ENCODE data around the gene PLXNA4. TPM values are rescaled to one million over a fixed set of nuclear protein-coding genes. Genes with fewer than 3 reads are reported as not detected.

The PLXNA4 gene
- total RNA-seq, 2 experiments from 2014 or later: 0.12 to 0.29 TPM

- no peak for DNase-seq
- Mint-ChIP-seq H3K36me3 (no peaks in the 10 kb centered on the region), H3K27me3 (peaks cover 38% of the 10 kb centered on the region), H3K4me3 (no peak overlapping the region), H3K9me3 (no peaks in the 10 kb centered on the region), H3K4me1 (peaks cover 4% of the 10 kb centered on the region), H3K27ac (no peak overlapping the region)
Measured at GRCh38 chr7:132561763-132562162, 14.5 kb downstream of the PLXNA4 start.

DNA sequence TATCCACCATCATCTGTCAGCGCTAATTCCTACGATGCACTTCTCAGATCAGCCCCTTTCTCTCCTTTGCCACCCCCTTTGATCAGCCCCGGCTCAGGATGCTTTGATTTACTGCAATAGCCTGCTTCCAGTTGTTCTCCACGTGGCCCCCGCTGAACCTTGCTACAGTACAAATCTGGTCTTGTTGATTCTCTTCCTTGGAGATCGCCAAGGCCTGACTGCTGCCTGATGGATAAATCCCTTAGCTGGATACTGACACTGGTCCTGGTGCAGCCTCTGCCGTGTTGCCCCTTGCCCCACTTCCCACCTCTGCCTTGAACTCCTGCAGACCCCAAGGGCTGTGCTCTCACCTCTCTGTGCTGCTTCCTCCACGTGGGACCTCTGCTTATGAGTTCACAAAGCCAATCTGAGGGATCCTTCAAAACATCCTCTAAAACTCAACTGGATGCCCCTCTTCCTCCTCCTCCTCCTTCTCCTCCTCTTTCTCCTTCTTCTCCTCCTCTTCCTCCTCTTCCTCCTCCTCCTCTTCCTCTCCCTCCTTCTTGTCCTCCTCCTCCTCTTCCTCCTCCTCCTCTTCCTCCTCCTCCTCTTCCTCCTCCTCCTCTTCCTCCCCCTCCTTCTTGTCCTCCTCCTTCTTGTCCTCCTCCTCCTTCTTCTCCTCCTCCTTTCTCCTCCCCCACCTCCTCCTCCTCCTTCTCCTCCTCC is 15.3 kb downstream of the PLXNA4 start:
- Mint-ChIP-seq H3K27ac (no peak overlapping the region), H3K4me1 (peaks cover 4% of the 10 kb centered on the region), H3K4me3 (no peak overlapping the region)

GRCh38 chr7:132560105-132560504 is 16.2 kb downstream of the PLXNA4 start:
- Mint-ChIP-seq H3K27me3 (peaks cover 24% of the 10 kb centered on the region), H3K27ac (no peak overlapping the region), H3K36me3 (no peaks in the 10 kb centered on the region), H3K4me3 (no peak overlapping the region), H3K4me1 (peaks cover 4% of the 10 kb centered on the region), H3K9me3 (no peaks in the 10 kb centered on the region)
- DNase-seq: no peak

More for the DNA sequence above, 15.3 kb downstream of the PLXNA4 start:
- peaks cover 33% of the 10 kb centered on the region for H3K27me3 Mint-ChIP-seq
- DNase-seq: no peak
- no peaks in the 10 kb centered on the region for H3K9me3 Mint-ChIP-seq
- H3K36me3 Mint-ChIP-seq: no peaks in the 10 kb centered on the region

DNA sequence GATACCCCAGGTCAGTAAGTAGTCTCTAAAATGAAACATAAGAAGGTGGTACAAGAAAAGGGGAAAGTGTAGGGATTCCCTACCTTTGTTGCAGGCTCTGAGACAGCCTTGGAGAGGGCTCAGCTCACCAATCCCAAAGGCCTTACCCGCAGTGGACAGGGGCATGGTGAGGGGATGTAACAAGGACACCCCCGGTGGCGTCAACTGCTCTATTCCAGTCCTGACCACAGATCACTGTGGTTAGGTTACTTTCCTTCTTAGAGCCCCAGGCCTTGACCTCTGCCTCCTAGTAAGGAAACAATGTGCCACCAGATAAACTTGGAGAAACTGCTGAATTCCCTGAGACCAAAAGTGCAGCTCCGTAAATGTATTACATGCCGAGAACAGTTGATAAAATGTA is 17.5 kb downstream of the PLXNA4 start:
- H3K4me3 Mint-ChIP-seq: no peak overlapping the region
- no peak for DNase-seq
- H3K27ac Mint-ChIP-seq: no peak overlapping the region
- peaks cover 11% of the 10 kb centered on the region for H3K27me3 Mint-ChIP-seq
- H3K36me3 Mint-ChIP-seq: no peaks in the 10 kb centered on the region
- no peaks in the 10 kb centered on the region for H3K9me3 Mint-ChIP-seq
- H3K4me1 Mint-ChIP-seq: peaks cover 4% of the 10 kb centered on the region

GRCh38 chr7:132557489-132558044 is 18.7 kb downstream of the PLXNA4 start:
- Mint-ChIP-seq H3K4me1 (peaks cover 4% of the 10 kb centered on the region), H3K4me3 (no peak overlapping the region), H3K36me3 (no peaks in the 10 kb centered on the region), H3K9me3 (no peaks in the 10 kb centered on the region), H3K27me3 (peaks cover 5% of the 10 kb centered on the region), H3K27ac (no peak overlapping the region)
- no peak for DNase-seq

- Mint-ChIP-seq H3K4me3 (no peak overlapping the region), H3K27ac (no peak overlapping the region), H3K4me1 (peaks cover 4% of the 10 kb centered on the region), H3K27me3 (no peaks in the 10 kb centered on the region), H3K36me3 (peaks cover 6% of the 10 kb centered on the region), H3K9me3 (peaks cover 13% of the 10 kb centered on the region)
- DNase-seq: no peak
Measured at GRCh38 chr7:132554446-132554845, 21.8 kb downstream of the PLXNA4 start.

DNA sequence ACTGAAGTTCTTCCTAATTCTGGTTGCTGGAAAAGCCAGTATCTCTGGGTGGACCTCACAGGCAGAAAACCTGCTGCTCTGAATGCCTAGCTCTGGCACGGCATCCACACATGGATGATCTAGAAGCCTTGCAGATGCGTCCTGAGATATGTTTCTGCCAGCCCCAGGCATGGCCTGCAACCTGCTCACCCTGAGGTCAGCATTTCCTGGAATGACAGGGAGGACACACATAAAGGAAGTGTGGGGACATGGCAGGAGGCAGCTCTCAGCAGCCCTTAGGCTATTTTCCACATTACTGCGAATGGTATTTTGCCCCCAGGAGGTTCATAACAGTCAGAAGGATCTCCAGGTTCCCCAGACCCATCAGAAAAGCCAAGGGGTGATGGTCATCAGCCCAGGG is 23.2 kb downstream of the PLXNA4 start:
- H3K9me3 Mint-ChIP-seq: peaks cover 13% of the 10 kb centered on the region
- H3K27me3 Mint-ChIP-seq: no peaks in the 10 kb centered on the region
- H3K4me3 Mint-ChIP-seq: no peak overlapping the region
- H3K4me1 Mint-ChIP-seq: peaks cover 4% of the 10 kb centered on the region
- peaks cover 6% of the 10 kb centered on the region for H3K36me3 Mint-ChIP-seq
- no peak overlapping the region for H3K27ac Mint-ChIP-seq
- DNase-seq: no peak

DNA sequence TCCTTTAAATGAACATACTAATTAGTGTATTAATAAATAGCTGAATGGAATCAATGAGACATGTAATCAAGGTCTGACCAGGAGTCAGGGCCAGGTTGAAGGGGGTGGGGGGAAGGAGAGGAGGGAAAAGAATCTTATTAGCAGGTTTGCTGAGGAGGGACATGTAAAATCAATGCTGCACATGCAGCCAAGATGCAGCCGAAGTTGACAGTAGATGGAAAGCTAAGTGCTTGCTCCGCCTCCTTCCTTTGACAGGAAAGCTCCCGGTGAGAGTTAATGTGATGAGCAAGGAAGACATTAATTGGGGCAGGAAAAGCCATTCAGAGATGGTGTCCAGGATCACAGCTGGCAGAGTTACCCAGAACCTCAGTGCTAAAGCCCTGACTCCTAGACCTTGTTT is 24.4 kb downstream of the PLXNA4 start:
- Mint-ChIP-seq H3K4me3 (no peak overlapping the region), H3K4me1 (no peaks in the 10 kb centered on the region), H3K27me3 (no peaks in the 10 kb centered on the region), H3K9me3 (peaks cover 13% of the 10 kb centered on the region), H3K36me3 (peaks cover 6% of the 10 kb centered on the region), H3K27ac (no peak overlapping the region)
- no peak for DNase-seq

GRCh38 chr7:132551439-132551838 is 24.8 kb downstream of the PLXNA4 start:
- no peak for DNase-seq
- Mint-ChIP-seq H3K27me3 (no peaks in the 10 kb centered on the region), H3K9me3 (peaks cover 13% of the 10 kb centered on the region), H3K4me1 (no peaks in the 10 kb centered on the region), H3K27ac (no peak overlapping the region), H3K36me3 (peaks cover 6% of the 10 kb centered on the region), H3K4me3 (no peak overlapping the region)

- Mint-ChIP-seq H3K4me3 (no peak overlapping the region), H3K27ac (no peak overlapping the region), H3K27me3 (no peaks in the 10 kb centered on the region), H3K4me1 (peaks cover 3% of the 10 kb centered on the region), H3K9me3 (peaks cover 16% of the 10 kb centered on the region), H3K36me3 (peaks cover 6% of the 10 kb centered on the region)
- DNase-seq: no peak
Measured at GRCh38 chr7:132548489-132549078, 27.7 kb downstream of the PLXNA4 start.

DNA sequence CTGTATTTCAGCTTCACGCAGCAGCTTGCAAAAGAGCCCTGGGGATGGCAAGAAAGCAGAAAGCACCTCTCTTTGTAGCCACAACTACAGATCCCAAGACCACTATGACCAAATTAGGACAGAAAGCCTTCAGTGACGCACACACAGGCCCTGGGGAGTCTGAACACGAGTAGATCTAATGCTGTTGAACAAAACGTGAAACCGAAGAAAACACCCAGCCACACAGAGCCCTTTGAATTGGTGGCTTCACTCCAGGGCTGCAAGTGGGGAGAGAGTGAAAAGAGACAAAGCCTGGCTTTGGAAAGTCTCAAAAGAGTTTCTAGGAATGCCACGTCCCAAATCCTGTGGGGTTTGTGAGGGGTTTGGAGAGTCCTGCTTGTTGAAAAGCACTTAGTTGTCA is 28.4 kb downstream of the PLXNA4 start:
- no peak overlapping the region for H3K27ac Mint-ChIP-seq
- peaks cover 17% of the 10 kb centered on the region for H3K9me3 Mint-ChIP-seq
- DNase-seq: no peak
- peaks cover 3% of the 10 kb centered on the region for H3K4me1 Mint-ChIP-seq
- H3K36me3 Mint-ChIP-seq: peaks cover 6% of the 10 kb centered on the region
- H3K27me3 Mint-ChIP-seq: no peaks in the 10 kb centered on the region
- no peak overlapping the region for H3K4me3 Mint-ChIP-seq

GRCh38 chr7:132546366-132547127 is 29.7 kb downstream of the PLXNA4 start:
- no peaks in the 10 kb centered on the region for H3K27me3 Mint-ChIP-seq
- H3K36me3 Mint-ChIP-seq: peaks cover 6% of the 10 kb centered on the region
- H3K4me1 Mint-ChIP-seq: peaks cover 3% of the 10 kb centered on the region
- DNase-seq: no peak
- no peak overlapping the region for H3K27ac Mint-ChIP-seq
- H3K9me3 Mint-ChIP-seq: peaks cover 17% of the 10 kb centered on the region
- H3K4me3 Mint-ChIP-seq: no peak overlapping the region

DNA sequence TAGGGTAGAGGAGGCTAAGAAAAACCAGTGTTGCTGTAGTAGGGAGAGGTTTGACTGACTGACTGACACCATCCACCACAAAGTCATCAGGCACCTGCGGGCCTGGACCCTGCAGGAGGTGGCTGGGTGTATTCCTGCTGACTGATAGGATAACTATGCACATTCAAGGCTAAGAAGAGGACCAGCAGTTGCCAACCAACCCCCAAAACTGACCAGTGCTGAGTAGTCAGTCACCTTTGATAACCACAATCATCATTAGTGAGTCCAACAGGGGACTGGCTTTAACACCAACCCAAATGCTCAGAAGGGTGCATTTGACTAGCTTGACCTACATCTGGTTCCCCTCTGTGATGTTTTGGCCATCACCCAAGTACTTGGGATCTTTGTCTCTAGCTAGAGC is 30.5 kb downstream of the PLXNA4 start:
- H3K4me1 Mint-ChIP-seq: peaks cover 3% of the 10 kb centered on the region
- H3K9me3 Mint-ChIP-seq: peaks cover 9% of the 10 kb centered on the region
- no peak overlapping the region for H3K27ac Mint-ChIP-seq
- no peak overlapping the region for H3K4me3 Mint-ChIP-seq
- no peak for DNase-seq
- H3K27me3 Mint-ChIP-seq: no peaks in the 10 kb centered on the region
- no peaks in the 10 kb centered on the region for H3K36me3 Mint-ChIP-seq

- H3K4me3 Mint-ChIP-seq: no peak overlapping the region
- peaks cover 7% of the 10 kb centered on the region for H3K9me3 Mint-ChIP-seq
- DNase-seq: no peak
- H3K36me3 Mint-ChIP-seq: no peaks in the 10 kb centered on the region
- no peaks in the 10 kb centered on the region for H3K27me3 Mint-ChIP-seq
- peaks cover 3% of the 10 kb centered on the region for H3K4me1 Mint-ChIP-seq
- H3K27ac Mint-ChIP-seq: no peak overlapping the region
Measured at GRCh38 chr7:132544999-132545398, 31.3 kb downstream of the PLXNA4 start.

GRCh38 chr7:132544025-132544424 is 32.2 kb downstream of the PLXNA4 start:
- no peak overlapping the region for H3K27ac Mint-ChIP-seq

More at GRCh38 chr7:132544025-132544424, 32.2 kb downstream of the PLXNA4 start:
- DNase-seq: no peak
- Mint-ChIP-seq H3K27me3 (no peaks in the 10 kb centered on the region), H3K4me3 (no peak overlapping the region), H3K4me1 (peaks cover 3% of the 10 kb centered on the region), H3K9me3 (peaks cover 5% of the 10 kb centered on the region), H3K36me3 (no peaks in the 10 kb centered on the region)
